ENCODE results near the gene COL2A1. TPM values are rescaled to one million over a fixed set of nuclear protein-coding genes. Genes with fewer than 3 reads are reported as not detected.

The COL2A1 gene
- total RNA-seq, 3 donors from 2014 or later (not counting 1 experiment from before 2014, with no cell fraction given): not detected

DNA sequence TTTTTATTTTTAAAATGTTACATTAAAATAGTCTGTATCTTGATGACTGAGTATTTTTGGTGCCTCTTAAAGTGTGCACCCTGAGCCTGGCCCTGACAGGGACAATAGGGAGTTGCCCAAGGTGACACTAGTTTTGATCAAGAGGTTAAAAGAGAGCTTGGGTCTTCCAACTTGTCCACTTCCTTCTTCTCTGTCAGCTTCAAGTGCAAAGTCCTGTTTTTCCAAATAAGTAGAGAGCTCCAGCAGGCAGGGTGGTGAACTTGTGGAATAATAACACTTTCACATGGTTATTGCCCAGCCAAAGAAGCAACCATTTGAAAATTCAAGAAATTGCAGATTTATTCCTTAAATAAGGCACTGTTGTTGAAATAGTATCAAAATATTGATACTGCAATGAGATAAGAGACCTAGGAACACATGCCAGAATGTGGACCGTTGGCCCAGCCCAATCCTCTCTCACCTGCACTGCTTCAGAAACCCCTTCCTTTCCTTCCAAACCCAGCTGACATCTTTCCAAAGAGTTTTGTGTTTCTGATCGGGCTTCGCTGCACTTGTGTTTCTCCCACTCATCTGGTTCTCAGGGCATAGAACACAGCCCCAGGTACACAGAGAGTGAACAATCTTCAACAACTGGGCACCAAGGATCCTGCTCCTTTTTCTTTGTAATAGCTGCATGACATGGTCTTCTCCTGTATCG is 13.8 kb upstream of the COL2A1 start:
- Mint-ChIP-seq H3K9me3 (no peaks in the 10 kb centered on the region), H3K4me1 (no peaks in the 10 kb centered on the region), H3K4me3 (no peak overlapping the region), H3K36me3 (no peaks in the 10 kb centered on the region), H3K27ac (no peak overlapping the region), H3K27me3 (ENCODE audit: low read depth in 2 of 2) (peaks cover 16 to 40% of the 10 kb centered on the region in 2 donors)
- Histone ChIP-seq H3K27me3 (ENCODE audit: control insufficient read depth, insufficient read depth, low read length) (no peaks in the 10 kb centered on the region), H3K36me3 (ENCODE audit: control insufficient read depth, insufficient read depth, low read length) (no peaks in the 10 kb centered on the region), H3K4me1 (ENCODE audit: control insufficient read depth, insufficient read depth, low read length) (no peaks in the 10 kb centered on the region), H3K27ac (ENCODE audit: low read length) (no peak overlapping the region), H3K4me3 (ENCODE audit: low read length) (no peak overlapping the region), H3K9me3 (ENCODE audit: control insufficient read depth, insufficient read depth, low read length) (no peaks in the 10 kb centered on the region)
- intact Hi-C loops (cut with micrococcal nuclease): no loop called here
- no peak for ATAC-seq
- TF ChIP-seq, protein P1, sequence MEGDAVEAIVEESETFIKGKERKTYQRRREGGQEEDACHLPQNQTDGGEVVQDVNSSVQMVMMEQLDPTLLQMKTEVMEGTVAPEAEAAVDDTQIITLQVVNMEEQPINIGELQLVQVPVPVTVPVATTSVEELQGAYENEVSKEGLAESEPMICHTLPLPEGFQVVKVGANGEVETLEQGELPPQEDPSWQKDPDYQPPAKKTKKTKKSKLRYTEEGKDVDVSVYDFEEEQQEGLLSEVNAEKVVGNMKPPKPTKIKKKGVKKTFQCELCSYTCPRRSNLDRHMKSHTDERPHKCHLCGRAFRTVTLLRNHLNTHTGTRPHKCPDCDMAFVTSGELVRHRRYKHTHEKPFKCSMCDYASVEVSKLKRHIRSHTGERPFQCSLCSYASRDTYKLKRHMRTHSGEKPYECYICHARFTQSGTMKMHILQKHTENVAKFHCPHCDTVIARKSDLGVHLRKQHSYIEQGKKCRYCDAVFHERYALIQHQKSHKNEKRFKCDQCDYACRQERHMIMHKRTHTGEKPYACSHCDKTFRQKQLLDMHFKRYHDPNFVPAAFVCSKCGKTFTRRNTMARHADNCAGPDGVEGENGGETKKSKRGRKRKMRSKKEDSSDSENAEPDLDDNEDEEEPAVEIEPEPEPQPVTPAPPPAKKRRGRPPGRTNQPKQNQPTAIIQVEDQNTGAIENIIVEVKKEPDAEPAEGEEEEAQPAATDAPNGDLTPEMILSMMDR (IDR thresholded peaks at IDR 0.05): no peak
- WGBS (ENCODE audit: insufficient coverage): 80% methylated on average over 4 of the region's 4 CpGs
- no peak for DNase-seq

DNA sequence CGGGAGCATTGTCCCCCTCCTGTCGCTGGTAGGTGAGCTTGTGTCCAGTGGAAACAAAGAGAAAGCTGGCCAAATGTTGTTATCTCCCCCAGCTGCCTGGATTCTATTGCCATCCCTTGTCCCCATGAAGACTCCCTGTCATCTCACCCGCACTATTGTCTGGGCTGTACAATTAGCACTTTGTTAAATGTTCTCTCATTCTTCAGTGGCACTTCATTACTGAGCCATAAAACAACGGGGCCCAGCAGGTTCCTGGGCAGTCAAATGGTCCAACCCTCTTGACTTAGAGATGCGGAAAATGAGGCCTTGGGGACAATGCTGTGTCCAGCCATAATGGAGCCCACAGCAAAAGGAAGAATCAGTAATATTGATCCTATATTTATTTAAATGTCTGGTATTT is 13.2 kb upstream of the COL2A1 start:
- H3K36me3 ChIP-seq (ENCODE audit: control insufficient read depth, insufficient read depth, low read length): no peaks in the 10 kb centered on the region
- ATAC-seq: no peak
- H3K4me3 ChIP-seq (ENCODE audit: low read length): no peak overlapping the region
- H3K27me3 Mint-ChIP-seq (ENCODE audit: low read depth in 2 of 2): peaks cover 16 to 45% of the 10 kb centered on the region in 2 donors
- H3K27ac ChIP-seq (ENCODE audit: low read length): no peak overlapping the region
- no peaks in the 10 kb centered on the region for H3K4me1 ChIP-seq (ENCODE audit: control insufficient read depth, insufficient read depth, low read length)
- TF ChIP-seq, protein P1 (IDR thresholded peaks at IDR 0.05): no peak
- no peaks in the 10 kb centered on the region for H3K27me3 ChIP-seq (ENCODE audit: control insufficient read depth, insufficient read depth, low read length)
- H3K4me1 Mint-ChIP-seq: no peaks in the 10 kb centered on the region
- no peaks in the 10 kb centered on the region for H3K9me3 Mint-ChIP-seq
- H3K36me3 Mint-ChIP-seq: no peaks in the 10 kb centered on the region
- H3K4me3 Mint-ChIP-seq: no peak overlapping the region
- DNase-seq: no peak
- no peaks in the 10 kb centered on the region for H3K9me3 ChIP-seq (ENCODE audit: control insufficient read depth, insufficient read depth, low read length)
- 83% methylated on average over 5 of the region's 5 CpGs for WGBS (ENCODE audit: insufficient coverage)
- H3K27ac Mint-ChIP-seq: no peak overlapping the region
- intact Hi-C loops (cut with micrococcal nuclease): no loop called here

DNA sequence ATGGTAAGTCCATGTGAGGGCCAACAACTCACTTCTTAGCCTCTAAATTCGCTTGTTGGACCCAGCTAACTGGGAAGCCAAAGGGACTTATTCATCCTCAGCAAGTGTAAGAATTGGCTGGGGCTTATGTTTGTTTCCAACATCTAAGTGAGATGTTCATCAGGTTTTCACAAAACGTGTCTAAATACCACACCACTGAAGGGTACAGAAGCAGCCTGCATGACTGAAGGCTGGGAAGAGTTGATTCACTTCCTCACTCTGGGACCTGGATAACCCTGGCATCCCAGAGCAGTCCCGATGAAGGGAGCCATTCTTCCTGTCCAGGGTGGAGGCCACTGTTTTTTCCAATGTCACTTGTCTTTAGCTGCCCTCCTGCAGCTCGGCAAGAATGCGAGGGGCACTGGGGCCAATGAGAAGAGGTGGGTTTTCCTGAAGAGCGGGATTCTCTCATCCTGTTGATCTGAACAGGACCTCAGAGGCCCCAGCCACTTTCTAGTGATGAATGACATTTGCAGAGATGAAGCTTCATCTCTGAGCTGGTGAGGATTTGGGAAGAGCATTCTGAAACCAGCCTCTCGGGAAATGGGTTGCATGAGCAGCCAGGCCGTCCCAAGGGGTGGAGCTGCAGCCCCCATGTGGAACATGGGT is 12.2 kb upstream of the COL2A1 start:
- H3K27ac Mint-ChIP-seq: no peak overlapping the region
- TF ChIP-seq, protein P1 (IDR thresholded peaks at IDR 0.05): no peak
- H3K36me3 ChIP-seq (ENCODE audit: control insufficient read depth, insufficient read depth, low read length): no peaks in the 10 kb centered on the region

More for the DNA sequence above, 12.2 kb upstream of the COL2A1 start:
- Histone ChIP-seq H3K9me3 (ENCODE audit: control insufficient read depth, insufficient read depth, low read length) (no peaks in the 10 kb centered on the region), H3K4me3 (ENCODE audit: low read length) (no peak overlapping the region), H3K27me3 (ENCODE audit: control insufficient read depth, insufficient read depth, low read length) (no peaks in the 10 kb centered on the region), H3K4me1 (ENCODE audit: control insufficient read depth, insufficient read depth, low read length) (no peaks in the 10 kb centered on the region), H3K27ac (ENCODE audit: low read length) (no peak overlapping the region)
- no peaks in the 10 kb centered on the region for H3K9me3 Mint-ChIP-seq
- no peaks in the 10 kb centered on the region for H3K36me3 Mint-ChIP-seq
- DNase-seq: no peak
- no peak for ATAC-seq
- no peak overlapping the region for H3K4me3 Mint-ChIP-seq
- WGBS (ENCODE audit: insufficient coverage): 82% methylated on average over 8 of the region's 8 CpGs
- H3K4me1 Mint-ChIP-seq: no peaks in the 10 kb centered on the region
- peaks cover 11 to 42% of the 10 kb centered on the region in 2 donors for H3K27me3 Mint-ChIP-seq (ENCODE audit: low read depth in 2 of 2)
- intact Hi-C loops (cut with micrococcal nuclease): no loop called here
